Measurements from ENCODE around the gene ALKBH7.

- TF ChIP-seq L3MBTL2 (conservative IDR thresholded peaks at IDR 0.05) (no peak), SUZ12 (IDR thresholded peaks at IDR 0.05) (no peak), FOXM1 (IDR thresholded peaks at IDR 0.05; ENCODE audit: borderline replicate concordance) (no peak), ELF4 (IDR thresholded peaks at IDR 0.05) (no peak), TARDBP (IDR thresholded peaks at IDR 0.05) (no peak), PKNOX1 (IDR thresholded peaks at IDR 0.05) (no peak), ARNT (IDR thresholded peaks at IDR 0.05) (no peak), SP1 (IDR thresholded peaks at IDR 0.05) (no peak), HDGF (IDR thresholded peaks at IDR 0.05; ENCODE audit: borderline replicate concordance) (no peak)
Measured at GRCh38 chr19:6374161-6374709, 1.6 kb downstream of the ALKBH7 start.
